ENCODE results near the gene PRR5. TPM values are rescaled to one million over a fixed set of nuclear protein-coding genes. Genes with fewer than 3 reads are reported as not detected.

Gene PRR5
- total RNA-seq, 1 donor from 2014 or later, result 20.5 TPM

DNA sequence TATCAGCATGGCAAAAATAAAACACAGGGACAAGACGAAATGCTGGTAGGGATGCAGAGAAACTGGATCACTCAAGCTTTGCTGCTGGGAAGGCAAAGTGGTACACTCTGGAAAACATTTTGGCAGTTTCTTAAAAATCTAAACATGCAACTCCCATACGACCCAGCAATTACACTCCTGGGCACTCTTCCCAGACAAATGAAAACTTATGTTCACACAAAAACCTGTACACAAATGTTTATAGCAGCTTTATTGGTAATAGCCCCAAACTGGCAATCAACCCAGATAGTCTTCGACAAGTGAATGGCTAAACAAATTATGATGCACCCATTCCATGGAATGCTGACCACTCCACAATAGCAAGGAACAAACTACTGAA lies 35.8 kb upstream of the PRR5 start:
- Mint-ChIP-seq H3K27ac (no peak overlapping the region), H3K4me3 (ENCODE audit: low read depth) (no peak overlapping the region), H3K9me3 (ENCODE audit: low read depth) (no peaks in the 10 kb centered on the region), H3K4me1 (ENCODE audit: low read depth) (no peaks in the 10 kb centered on the region), H3K27me3 (peaks cover 34% of the 10 kb centered on the region), H3K36me3 (ENCODE audit: insufficient read depth) (no peaks in the 10 kb centered on the region)
- DNase-seq (ENCODE audit: low spot score, unreplicated experiment), result no peak
- TF ChIP-seq, protein P1, sequence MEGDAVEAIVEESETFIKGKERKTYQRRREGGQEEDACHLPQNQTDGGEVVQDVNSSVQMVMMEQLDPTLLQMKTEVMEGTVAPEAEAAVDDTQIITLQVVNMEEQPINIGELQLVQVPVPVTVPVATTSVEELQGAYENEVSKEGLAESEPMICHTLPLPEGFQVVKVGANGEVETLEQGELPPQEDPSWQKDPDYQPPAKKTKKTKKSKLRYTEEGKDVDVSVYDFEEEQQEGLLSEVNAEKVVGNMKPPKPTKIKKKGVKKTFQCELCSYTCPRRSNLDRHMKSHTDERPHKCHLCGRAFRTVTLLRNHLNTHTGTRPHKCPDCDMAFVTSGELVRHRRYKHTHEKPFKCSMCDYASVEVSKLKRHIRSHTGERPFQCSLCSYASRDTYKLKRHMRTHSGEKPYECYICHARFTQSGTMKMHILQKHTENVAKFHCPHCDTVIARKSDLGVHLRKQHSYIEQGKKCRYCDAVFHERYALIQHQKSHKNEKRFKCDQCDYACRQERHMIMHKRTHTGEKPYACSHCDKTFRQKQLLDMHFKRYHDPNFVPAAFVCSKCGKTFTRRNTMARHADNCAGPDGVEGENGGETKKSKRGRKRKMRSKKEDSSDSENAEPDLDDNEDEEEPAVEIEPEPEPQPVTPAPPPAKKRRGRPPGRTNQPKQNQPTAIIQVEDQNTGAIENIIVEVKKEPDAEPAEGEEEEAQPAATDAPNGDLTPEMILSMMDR (IDR thresholded peaks at IDR 0.05; ENCODE audit: unreplicated experiment), result no peak

- no peak for DNase-seq (ENCODE audit: low spot score, unreplicated experiment)
- Mint-ChIP-seq H3K4me3 (ENCODE audit: low read depth) (peak overlapping the region; percentile 56), H3K36me3 (ENCODE audit: insufficient read depth) (no peaks in the 10 kb centered on the region), H3K9me3 (ENCODE audit: low read depth) (no peaks in the 10 kb centered on the region), H3K4me1 (ENCODE audit: low read depth) (no peaks in the 10 kb centered on the region), H3K27ac (peak overlapping the region; percentile 13), H3K27me3 (peaks cover 36% of the 10 kb centered on the region)
- TF ChIP-seq, protein P1 (IDR thresholded peaks at IDR 0.05; ENCODE audit: unreplicated experiment), result no peak
These were observed 34.7 kb upstream of the PRR5 start for GRCh38 chr22:44667276-44667675.

DNA sequence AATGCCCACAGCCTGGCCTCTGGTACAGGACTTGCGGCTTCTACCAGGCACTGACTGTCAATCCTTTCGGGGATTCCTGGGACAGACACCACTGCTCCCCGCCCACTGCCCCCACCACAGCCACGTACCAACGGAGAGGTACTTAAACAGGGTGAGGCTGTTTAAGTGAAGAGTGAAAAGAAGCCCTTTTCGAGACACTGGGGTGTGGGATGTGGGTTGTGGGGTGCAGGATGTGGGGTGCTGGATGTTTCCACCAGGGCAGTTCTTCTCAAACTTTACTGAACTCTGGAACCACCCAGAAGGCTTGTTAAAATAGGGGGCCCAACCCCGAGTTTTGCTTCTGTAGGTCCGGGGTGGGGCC lies 34.2 kb upstream of the PRR5 start:
- Mint-ChIP-seq H3K36me3 (ENCODE audit: insufficient read depth) (no peaks in the 10 kb centered on the region), H3K4me3 (ENCODE audit: low read depth) (peak overlapping the region; percentile 56), H3K4me1 (ENCODE audit: low read depth) (no peaks in the 10 kb centered on the region), H3K27ac (no peak overlapping the region), H3K27me3 (peaks cover 36% of the 10 kb centered on the region), H3K9me3 (ENCODE audit: low read depth) (no peaks in the 10 kb centered on the region)
- no peak for DNase-seq (ENCODE audit: low spot score, unreplicated experiment)
- TF ChIP-seq, protein P1 (IDR thresholded peaks at IDR 0.05; ENCODE audit: unreplicated experiment), result no peak

GRCh38 chr22:44668190-44668885 lies 33.7 kb upstream of the PRR5 start:
- Mint-ChIP-seq H3K27me3 (peaks cover 36% of the 10 kb centered on the region), H3K4me3 (ENCODE audit: low read depth) (peak overlapping the region; percentile 56), H3K4me1 (ENCODE audit: low read depth) (no peaks in the 10 kb centered on the region), H3K27ac (no peak overlapping the region), H3K9me3 (ENCODE audit: low read depth) (no peaks in the 10 kb centered on the region), H3K36me3 (ENCODE audit: insufficient read depth) (no peaks in the 10 kb centered on the region)
- TF ChIP-seq, protein P1 (IDR thresholded peaks at IDR 0.05; ENCODE audit: unreplicated experiment), result peak; percentile 16
- peak; percentile 31 for DNase-seq (ENCODE audit: low spot score, unreplicated experiment)

DNA sequence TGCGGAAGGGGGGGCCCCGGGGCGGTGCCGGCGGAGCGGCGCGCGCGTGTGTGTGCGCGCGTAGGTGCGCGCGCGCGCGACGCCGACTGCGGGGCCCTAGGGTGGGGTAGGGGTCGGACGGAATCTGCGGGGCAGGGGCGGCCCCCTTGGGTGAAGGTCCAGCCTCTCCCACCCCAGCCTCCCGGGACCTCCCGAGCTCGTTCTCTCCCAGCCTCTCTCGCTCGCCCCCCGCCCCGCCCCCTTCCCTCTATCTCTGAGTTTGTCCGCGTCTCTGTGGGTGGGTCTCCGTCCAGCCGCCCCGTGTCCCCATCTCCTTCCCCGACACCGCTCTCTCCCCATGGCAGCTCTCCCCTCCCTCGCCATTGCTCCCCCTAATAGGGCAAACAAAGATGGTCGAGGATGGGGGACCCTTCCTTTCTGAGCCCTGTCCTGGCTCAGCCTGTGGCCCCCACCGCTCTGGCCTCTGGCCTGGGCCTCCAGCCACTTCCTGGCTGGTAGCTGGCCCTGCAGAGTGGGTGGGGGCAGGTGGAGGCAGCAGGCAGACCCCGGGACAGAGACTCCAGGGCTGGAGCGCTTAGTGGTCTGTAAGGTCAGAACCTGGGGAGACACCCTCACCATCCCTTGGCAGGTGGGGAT lies 33.0 kb upstream of the PRR5 start:
- no peaks in the 10 kb centered on the region for H3K36me3 Mint-ChIP-seq (ENCODE audit: insufficient read depth)
- H3K27me3 Mint-ChIP-seq, result peaks cover 36% of the 10 kb centered on the region
- no peak for DNase-seq (ENCODE audit: low spot score, unreplicated experiment)
- no peaks in the 10 kb centered on the region for H3K9me3 Mint-ChIP-seq (ENCODE audit: low read depth)
- H3K4me3 Mint-ChIP-seq (ENCODE audit: low read depth), result peak overlapping the region; percentile 69
- no peak overlapping the region for H3K27ac Mint-ChIP-seq
- TF ChIP-seq, protein P1 (IDR thresholded peaks at IDR 0.05; ENCODE audit: unreplicated experiment), result no peak
- H3K4me1 Mint-ChIP-seq (ENCODE audit: low read depth), result no peaks in the 10 kb centered on the region
